T-helper 22 cell (primary cell): ENCODE measurements around the gene SLCO2B1.
A peak's percentile ranks its signal among the peaks of the same experiment; 100 is the strongest.

Source experiments
- DNase-seq: peaks from one replicate; pipeline ENCODE4 v3.0.0-alpha.2; 2020; ENCODE audit warnings: low read depth

The SLCO2B1 gene

GRCh38 chr11:75193711-75194110 is 42.8 kb downstream of the SLCO2B1 start:
- no peak for DNase-seq

- DNase-seq, result no peak
These were observed 43.2 kb downstream of the SLCO2B1 start for GRCh38 chr11:75194147-75194546.

GRCh38 chr11:75195167-75195962 is 44.5 kb downstream of the SLCO2B1 start:
- no peak for DNase-seq

GRCh38 chr11:75196426-75196825 is 45.5 kb downstream of the SLCO2B1 start:
- no peak for DNase-seq

GRCh38 chr11:75197512-75198277 is 46.8 kb downstream of the SLCO2B1 start:
- no peak for DNase-seq

GRCh38 chr11:75198278-75198973 is 47.5 kb downstream of the SLCO2B1 start:
- DNase-seq, result no peak

GRCh38 chr11:75199412-75199955 is 48.6 kb downstream of the SLCO2B1 start:
- no peak for DNase-seq

GRCh38 chr11:75200051-75200450 is 49.1 kb downstream of the SLCO2B1 start:
- no peak for DNase-seq

- no peak for DNase-seq
These were observed 49.6 kb downstream of the SLCO2B1 start for GRCh38 chr11:75200531-75200930.

GRCh38 chr11:75201771-75202170 is 50.9 kb downstream of the SLCO2B1 start:
- no peak for DNase-seq

GRCh38 chr11:75202195-75202594 is 51.3 kb downstream of the SLCO2B1 start:
- DNase-seq, result no peak

- no peak for DNase-seq
These were observed 52.2 kb downstream of the SLCO2B1 start for GRCh38 chr11:75203138-75203537.

- no peak for DNase-seq
These were observed 52.7 kb downstream of the SLCO2B1 start for GRCh38 chr11:75203641-75204011.

GRCh38 chr11:75204012-75204674 is 53.2 kb downstream of the SLCO2B1 start:
- no peak for DNase-seq

- peak; percentile 36 for DNase-seq
These were observed 54.0 kb downstream of the SLCO2B1 start for GRCh38 chr11:75204685-75205563.

GRCh38 chr11:75205564-75206020 is 54.7 kb downstream of the SLCO2B1 start:
- DNase-seq, result no peak

- no peak for DNase-seq
These were observed 57.5 kb downstream of the SLCO2B1 start for GRCh38 chr11:75208446-75208845.

- DNase-seq, result no peak
These were observed 61.5 kb downstream of the SLCO2B1 start for GRCh38 chr11:75212411-75212810.

- DNase-seq, result peak; percentile 26
These were observed 63.5 kb downstream of the SLCO2B1 start for GRCh38 chr11:75214411-75214821.

GRCh38 chr11:75214843-75215242 is 63.9 kb downstream of the SLCO2B1 start:
- DNase-seq, result no peak

- DNase-seq, result no peak
These were observed 69.0 kb downstream of the SLCO2B1 start for GRCh38 chr11:75219869-75220268.
